ENCODE measurements around the gene TIGAR. TPM values are rescaled to one million over a fixed set of nuclear protein-coding genes. Genes with fewer than 3 reads are reported as not detected.

TIGAR gene
- total RNA-seq, 1 experiment from 2014 or later = 18.4 TPM

- DNase-seq (ENCODE audit: low read depth) = no peak
Observed at GRCh38 chr12:4370265-4370664, 49.3 kb downstream of the TIGAR start.

- DNase-seq (ENCODE audit: low read depth) = no peak
Observed at GRCh38 chr12:4372653-4373052, 51.6 kb downstream of the TIGAR start.

- no peak for DNase-seq (ENCODE audit: low read depth)
Observed at GRCh38 chr12:4375449-4375848, 54.4 kb downstream of the TIGAR start.

DNA sequence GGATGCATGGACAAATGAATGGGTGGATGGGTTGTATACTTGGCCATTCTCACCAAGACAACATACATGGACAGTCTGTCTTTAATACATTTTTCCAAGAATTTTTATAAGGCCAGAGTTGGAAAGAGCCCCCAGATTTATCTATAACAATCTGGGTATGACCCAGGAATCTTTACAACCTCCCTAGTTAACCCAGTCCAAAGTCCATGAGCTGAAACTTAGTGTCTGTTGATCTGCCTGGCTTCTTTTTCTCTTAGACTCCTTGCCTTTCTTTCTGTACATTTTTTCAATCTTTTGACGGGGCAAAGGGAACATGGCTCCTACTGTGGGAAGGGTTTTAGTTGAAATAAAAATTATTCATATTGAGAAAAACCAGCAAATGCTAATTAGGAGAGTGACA is 57.8 kb downstream of the TIGAR start:
- DNase-seq (ENCODE audit: low read depth) = no peak

DNA sequence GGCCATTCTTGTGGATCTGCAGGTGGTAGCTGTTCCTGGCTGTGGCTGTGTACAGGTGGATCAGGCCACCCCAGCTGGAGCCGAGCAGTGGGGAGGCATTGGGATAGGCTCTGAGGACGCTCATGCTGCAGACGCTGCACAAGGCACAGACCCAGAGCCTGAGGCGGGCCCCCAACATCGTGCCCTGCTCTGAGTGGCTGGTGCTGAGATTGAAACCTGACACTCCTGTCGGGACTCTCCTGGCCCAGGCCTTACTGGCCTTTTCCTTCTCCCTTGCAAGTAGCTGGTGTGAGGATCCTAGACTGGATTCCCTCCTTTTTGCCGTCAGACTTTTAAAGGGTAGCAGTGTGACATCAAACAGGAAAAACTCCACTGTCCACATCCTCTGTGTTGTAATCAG is 58.4 kb downstream of the TIGAR start, which contains the start of gene FGF23:
TSS of gene FGF23 (minus strand) at position 308 of the 400 bp plus-strand sequence. CDS start at position 178, 130 bp downstream.
- DNase-seq (ENCODE audit: low read depth) = peak; percentile 7

GRCh38 chr12:4380332-4380731 is 59.3 kb downstream of the TIGAR start:
- DNase-seq (ENCODE audit: low read depth) = no peak

GRCh38 chr12:4383304-4383865 is 62.4 kb downstream of the TIGAR start:
- DNase-seq (ENCODE audit: low read depth) = no peak

- no peak for DNase-seq (ENCODE audit: low read depth)
Observed at GRCh38 chr12:4386801-4387200, 65.8 kb downstream of the TIGAR start.

DNA sequence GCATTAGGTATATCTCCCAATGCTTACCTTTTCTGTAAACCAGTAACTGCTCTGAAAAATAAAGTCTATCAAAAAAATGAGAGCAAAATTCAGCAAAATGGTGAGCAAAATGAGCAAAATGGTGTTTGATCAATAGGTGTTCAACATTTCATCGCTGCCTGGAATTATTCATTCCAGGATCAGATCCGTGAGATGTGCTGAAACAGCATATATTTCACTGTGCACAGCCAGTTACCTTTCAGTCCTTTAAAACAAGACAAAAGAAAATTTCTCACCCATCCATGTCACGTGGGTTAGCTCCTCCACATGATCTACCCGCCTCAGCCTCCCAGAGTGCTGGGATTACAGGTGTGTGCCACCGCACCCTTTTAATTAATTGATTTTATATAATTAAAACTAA is 66.6 kb downstream of the TIGAR start:
- no peak for DNase-seq (ENCODE audit: low read depth)

DNA sequence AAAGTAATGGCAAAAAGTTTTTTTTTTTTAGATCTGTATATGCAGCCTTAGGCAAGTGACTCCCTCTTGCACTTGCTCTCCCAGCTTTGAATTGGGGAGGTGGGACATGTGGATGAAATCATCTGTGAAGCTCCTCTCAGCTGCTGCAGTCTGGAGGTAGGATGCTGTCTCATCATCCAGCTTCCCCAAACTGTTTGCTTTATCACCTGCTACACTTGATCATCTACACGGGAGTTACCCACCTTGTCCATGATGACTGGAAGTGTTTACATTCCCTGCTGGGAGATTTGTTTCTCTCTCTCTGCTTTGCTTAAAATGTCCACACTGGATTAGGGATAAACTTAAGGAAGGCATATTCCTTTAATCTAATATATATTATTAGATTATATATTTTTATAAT is 67.0 kb downstream of the TIGAR start:
- DNase-seq (ENCODE audit: low read depth) = no peak

GRCh38 chr12:4388662-4389061 is 67.6 kb downstream of the TIGAR start:
- DNase-seq (ENCODE audit: low read depth) = no peak

DNA sequence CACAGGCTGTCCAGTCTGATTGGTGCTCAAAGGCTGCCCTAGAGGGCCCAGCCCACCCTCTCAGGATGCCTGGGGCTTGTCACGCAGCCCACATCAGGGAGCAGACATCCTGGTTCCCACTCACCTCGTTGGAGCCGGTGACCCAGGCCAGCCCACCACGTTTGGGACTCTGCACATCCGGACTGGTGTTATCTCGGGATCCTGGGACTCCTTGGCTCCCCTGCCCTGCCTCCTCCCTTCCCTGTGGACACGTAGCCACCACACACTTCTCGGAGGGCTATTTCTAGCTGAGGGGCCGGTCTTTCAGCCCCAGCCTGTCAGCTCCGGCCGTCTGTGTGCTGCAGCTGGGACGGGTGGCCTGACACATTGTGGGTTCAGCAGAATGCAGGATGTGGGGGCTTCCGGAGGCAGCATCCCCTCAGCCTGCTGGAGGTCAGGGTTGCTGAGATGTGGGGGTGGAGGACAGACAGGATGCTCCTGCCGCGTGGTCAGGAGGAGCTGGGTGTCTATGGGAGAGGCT is 71.3 kb downstream of the TIGAR start:
- no peak for DNase-seq (ENCODE audit: low read depth)

DNA sequence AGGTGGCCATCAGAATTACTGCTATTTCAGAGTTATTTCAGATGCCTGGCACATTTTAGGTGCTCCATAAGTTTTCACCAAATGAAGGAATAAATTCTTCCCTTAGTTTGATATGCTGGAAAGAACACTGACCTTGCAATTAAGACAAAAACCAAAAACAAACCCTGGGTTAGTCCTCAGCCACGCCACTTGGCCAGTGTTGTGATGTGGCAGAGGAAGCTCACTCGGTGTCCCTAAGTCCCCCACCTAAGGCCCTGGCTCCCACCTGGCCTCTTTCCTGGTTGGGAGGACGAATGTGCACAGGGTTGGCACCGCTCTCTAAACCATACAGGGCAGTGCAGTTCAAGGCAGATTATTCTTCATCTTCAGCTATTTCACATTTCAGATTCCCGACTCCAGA is 72.2 kb downstream of the TIGAR start:
- DNase-seq (ENCODE audit: low read depth) = no peak

DNA sequence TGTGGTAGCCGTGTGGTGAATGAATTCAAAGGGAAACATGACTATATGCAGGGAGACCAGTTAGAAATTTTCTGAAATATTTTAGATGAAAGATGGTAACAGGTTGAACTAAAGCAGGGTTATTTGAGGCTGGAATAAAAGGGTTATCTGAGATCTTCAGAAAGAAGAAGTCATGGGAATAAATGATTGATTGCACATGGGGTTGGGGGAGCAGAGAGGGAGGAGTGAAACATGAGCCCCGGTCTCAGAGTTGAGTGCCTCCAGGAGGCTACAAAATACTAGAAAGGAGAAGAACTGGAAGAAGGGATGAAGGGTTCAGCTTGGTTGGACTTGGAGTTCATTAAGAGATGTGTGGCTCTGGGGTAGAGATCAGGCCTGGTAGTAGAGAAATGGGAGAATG is 74.8 kb downstream of the TIGAR start:
- no peak for DNase-seq (ENCODE audit: low read depth)

DNA sequence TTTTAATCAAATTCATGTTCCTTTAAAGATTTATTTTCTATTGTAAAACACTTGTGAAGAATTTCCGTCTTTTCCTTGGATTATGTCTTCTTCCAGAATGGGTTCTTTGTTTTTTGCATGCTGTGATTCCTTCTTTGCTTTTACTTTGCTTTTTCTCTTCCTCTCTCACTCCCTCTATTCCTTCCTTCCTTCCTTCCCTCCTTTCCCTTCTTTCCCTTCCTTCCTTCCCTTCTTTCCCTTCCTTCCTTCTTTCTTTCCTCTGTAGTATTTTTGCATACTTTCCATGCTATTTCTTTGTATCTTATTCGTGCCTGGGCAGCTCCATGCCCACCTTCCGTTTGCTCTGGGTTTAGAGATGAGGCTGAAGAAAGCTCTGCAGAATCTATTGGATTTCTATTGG is 80.1 kb downstream of the TIGAR start:
- no peak for DNase-seq (ENCODE audit: low read depth)

DNA sequence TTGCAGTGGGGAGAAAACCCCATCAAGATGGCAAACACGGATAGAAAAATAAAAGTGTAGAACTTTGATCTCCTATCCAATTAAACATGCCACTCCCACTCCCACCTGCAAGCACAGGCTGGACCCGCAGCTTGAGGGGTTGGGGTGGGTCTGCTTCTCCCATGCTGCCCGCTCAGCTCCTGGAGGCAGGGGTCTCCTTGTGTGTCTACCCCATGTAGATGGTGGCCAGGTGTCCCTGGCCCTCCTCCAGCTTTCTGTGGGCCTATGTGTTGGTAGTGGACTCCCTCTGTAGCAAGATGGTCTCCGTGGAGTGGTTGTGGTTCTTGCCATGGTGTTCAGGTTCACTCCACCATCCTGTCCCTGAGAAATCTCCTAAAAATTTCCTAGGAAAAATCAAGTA is 82.0 kb downstream of the TIGAR start:
- no peak for DNase-seq (ENCODE audit: low read depth)

Other genes starting within 250 kb of the TIGAR start
- gene CCND2, start 47.5 kb upstream of the TIGAR start, total RNA-seq (2014; rRNA removed) = 109 and 133 TPM in 2 replicates
- 0.06 TPM in 1 of 2 replicates, not detected in the other for gene FGF23, start 58.5 kb downstream of the TIGAR start, total RNA-seq (2014; rRNA removed)
- gene FGF6, start 124.6 kb downstream of the TIGAR start, total RNA-seq (2014; rRNA removed) = not detected in 2 replicates
- 34.6 and 49.9 TPM in 2 replicates for gene RAD51AP1, start 217.7 kb downstream of the TIGAR start, total RNA-seq (2014; rRNA removed)
- gene DYRK4, start 241.0 kb downstream of the TIGAR start, total RNA-seq (2014; rRNA removed) = 25.2 and 30.4 TPM in 2 replicates

Measured in LHCN-M2 (cell line).